ENCODE data around the gene COPS7A. TPM values are rescaled to one million over a fixed set of nuclear protein-coding genes. Genes with fewer than 3 reads are reported as not detected.

Gene COPS7A, protein sequence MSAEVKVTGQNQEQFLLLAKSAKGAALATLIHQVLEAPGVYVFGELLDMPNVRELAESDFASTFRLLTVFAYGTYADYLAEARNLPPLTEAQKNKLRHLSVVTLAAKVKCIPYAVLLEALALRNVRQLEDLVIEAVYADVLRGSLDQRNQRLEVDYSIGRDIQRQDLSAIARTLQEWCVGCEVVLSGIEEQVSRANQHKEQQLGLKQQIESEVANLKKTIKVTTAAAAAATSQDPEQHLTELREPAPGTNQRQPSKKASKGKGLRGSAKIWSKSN
- total RNA-seq (2014; rRNA removed; shearing (Covaris generic)), result 47.0 and 47.6 TPM in 2 replicates

DNA sequence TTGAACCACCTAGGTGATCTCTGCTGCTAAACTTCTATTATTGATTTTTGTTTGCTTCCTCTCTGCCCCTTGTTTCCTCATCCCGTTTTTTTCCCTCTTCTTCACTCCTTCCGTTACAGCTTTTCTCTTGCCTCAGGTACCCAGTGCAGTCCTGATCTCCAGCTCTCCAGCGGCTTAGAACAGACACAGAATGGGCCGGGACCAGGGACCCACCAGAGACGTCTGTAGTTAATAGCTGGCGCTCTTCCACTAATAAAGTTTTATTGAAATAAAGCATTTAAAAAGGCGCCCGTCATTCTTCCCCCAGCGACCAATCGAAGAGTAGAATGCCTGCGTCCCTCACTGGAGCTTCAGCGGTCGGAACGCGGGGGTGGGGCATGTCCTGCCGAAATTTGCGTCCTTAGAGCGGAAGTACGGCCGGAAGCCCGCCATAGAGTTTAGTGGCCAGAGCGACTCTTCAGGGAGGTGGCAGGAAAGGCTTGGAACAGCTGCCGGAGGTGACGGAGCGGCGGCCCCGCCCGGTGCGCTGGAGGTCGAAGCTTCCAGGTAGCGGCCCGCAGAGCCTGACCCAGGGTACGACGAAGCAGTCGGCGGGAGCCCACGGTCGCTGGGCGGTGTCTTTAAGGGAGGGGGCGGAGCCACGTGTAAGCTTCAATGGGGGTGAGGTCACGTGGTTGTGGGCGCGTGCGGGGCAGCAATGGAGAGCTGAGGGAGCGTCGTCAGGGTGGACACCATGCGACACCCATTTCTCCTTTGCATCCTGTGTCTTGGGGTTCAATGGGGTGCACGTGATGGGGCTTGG is at the start of gene COPS7A:
TSS of gene COPS7A (plus strand) at position 440 of the 802 bp plus-strand sequence. CDS start 611 bp downstream, outside the sequence.
- peak; percentile 100 for DNase-seq (ENCODE audit: low spot score)

DNA sequence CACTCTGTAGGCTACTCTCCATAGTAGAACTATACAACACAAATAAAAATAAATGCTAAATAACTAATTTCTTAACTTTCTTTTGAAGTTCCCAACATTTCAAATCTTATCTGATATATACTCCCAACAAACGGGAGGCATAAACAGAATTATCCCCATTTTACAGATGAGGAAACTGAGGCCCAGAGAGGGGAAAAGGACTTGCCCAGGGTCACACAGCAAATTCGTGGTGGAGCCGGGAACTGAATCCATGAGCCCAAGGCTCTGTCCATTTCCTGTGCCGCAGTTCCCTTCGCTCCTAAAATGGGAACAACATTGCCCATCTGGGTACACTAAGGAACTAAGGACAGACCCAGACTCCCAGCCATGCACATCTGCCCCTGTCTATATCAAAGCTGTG is 46.9 kb upstream of the COPS7A start:
- in situ Hi-C loops (cut with HindIII; ENCODE audit: low sequenced_read_pairs), result no loop called here
- DNase-seq (ENCODE audit: low spot score), result no peak

More for the DNA sequence above, at the start of gene COPS7A:
- in situ Hi-C loops (cut with HindIII; ENCODE audit: low sequenced_read_pairs), result no loop called here

DNA sequence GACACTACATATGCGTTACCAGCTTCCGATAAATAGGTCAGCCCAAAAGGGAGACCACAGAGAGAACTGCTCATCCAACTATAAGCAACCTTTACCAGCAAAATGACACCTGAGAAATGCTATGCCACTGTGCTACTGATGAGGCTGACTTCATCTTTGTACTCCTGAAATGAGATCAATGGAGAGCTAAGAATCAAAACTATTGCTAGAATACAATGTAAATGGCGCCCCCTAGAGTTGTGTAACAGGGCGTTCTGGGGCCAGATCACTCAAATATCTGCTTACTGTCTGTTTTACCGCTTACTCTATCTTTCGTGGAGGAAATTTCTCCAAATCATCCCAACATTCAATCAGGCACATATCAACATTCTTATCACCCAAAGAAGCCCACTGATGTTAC is 39.2 kb upstream of the COPS7A start:
- in situ Hi-C loops (cut with HindIII; ENCODE audit: low sequenced_read_pairs), result no loop called here
- DNase-seq (ENCODE audit: low spot score), result peak; percentile 73

DNA sequence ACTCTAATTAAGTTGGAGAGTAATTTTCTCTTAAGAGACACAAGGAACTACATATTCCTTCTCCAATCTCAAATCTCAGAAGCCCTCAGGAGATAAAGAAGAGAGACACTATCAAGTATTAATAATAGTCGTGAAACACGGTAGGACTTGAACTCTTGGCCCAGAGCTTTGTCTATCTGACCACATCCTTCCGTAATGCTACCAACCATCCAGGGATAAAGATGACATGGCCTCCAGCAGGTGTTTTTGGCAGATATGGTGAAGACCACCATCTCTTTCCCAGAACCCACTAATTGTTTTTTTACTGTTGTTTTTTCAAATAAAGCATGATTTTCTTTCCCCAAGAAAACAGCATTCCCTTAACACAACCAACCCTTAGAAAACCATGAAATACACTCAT is 38.0 kb upstream of the COPS7A start:
- in situ Hi-C loops (cut with HindIII; ENCODE audit: low sequenced_read_pairs), result no loop called here
- no peak for DNase-seq (ENCODE audit: low spot score)

DNA sequence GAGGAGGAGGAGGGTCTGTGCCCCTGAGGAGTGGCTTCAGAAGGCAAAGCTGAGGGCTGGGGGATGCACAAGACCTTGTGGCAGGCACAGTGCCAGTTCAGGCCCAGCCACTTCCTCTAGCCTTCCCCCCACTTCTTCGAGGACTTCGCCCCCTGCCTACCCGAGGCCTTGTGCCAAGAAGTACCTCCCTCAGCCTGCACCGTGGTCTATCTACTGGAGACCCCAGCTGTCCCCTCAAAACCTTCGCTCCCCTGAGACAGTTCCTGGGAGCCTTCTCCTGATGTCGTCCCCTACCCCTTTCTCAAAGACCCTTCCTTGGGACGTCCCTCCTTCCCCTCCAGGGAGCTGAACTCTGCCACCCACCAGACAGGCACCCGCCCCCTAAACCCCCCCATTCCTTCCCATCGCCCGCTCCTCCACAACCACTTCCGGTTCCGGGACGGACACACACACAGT is 35.3 kb upstream of the COPS7A start:
- DNase-seq (ENCODE audit: low spot score), result peak; percentile 86
- in situ Hi-C loops (cut with HindIII; ENCODE audit: low sequenced_read_pairs), result no loop called here

DNA sequence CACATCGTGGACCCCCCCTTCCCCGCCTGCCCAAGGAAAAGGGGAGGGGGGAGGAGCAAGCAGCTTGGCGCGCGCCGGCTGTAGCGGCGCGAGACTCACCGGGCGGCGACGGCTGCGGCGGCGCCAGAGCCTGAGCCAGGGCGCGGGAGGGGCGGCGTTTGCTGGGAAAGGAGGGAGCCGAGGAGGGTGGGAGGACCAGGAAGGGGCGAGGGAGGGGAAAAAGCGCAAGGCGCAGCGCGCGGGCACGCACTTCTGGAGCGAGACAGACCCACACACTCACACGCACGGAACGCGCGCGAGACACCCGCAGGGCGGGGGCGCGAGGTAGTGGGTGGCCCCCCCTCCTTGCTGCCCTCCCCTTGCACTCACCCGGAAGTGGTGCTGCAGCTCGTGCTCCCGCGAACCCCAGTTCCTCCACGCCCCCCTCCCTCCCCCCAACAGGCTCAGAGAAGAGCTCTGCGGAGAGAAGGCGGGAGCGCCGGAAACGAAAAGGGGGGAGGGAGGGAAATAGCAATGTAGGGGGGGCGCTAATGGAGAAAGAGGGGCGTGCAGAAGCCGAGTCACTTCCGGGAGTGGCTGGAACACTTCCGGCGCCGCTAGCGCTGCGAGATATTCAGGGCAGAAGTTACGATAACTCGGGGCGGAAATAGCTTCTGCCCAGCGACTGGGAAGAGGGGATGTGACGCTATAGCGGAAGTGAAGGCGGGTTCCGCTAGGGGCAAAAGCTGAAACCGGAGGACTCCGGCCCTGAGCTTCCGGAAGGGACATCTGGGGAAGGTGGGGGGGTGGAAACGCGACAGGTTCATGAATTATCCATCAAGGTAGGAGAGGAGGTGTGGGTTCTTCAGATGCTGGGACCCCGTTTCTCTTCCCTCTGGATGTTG is 34.6 kb upstream of the COPS7A start, which contains the start of gene ZNF384:
TSS of gene ZNF384 (minus strand) at position 377 of the 884 bp plus-strand sequence. CDS start 9,855 bp downstream, outside the sequence.
- peak; percentile 100 for DNase-seq (ENCODE audit: low spot score)
- in situ Hi-C loops (cut with HindIII; ENCODE audit: low sequenced_read_pairs), result no loop called here

DNA sequence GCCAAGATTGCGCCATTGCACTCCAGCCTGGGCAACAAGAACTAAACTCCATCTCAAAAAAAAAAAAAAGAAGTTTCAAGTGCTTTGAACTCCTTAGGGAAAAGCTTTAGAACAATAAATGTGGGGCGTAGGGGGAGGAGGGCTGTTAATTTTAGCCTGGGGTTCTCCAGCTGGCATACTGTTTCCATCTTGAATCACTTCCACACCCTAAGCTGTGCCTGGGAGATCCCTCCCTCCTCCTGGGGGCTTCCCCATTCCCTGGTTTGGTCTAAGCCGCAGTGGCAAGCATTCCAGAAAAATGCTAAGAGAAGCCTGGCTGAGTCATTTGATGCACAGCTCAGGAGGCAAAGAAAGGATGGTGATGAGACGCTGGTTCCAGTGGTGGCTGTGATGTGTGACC is 32.4 kb upstream of the COPS7A start:
- in situ Hi-C loops (cut with HindIII; ENCODE audit: low sequenced_read_pairs), result no loop called here
- DNase-seq (ENCODE audit: low spot score), result no peak

DNA sequence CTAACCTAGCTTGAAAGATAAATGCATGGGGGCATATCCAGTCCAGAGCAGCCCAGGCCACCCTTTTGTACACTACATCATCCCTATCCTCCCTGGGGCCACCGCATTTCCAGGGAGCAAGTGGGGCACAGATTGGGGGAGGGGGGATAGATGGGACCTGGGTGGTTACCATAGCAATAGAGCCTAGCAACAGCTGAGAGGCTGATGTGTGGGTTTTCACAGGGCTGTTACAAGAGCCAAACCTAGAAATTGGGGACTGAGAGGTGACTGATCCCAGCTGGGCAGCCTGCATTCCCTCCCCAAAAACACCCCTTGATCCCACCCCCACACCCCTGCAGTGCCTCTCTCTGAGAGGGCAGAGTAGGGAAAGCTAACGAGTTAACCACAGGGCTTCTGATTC is 31.0 kb upstream of the COPS7A start:
- in situ Hi-C loops (cut with HindIII; ENCODE audit: low sequenced_read_pairs), result no loop called here
- DNase-seq (ENCODE audit: low spot score), result no peak

DNA sequence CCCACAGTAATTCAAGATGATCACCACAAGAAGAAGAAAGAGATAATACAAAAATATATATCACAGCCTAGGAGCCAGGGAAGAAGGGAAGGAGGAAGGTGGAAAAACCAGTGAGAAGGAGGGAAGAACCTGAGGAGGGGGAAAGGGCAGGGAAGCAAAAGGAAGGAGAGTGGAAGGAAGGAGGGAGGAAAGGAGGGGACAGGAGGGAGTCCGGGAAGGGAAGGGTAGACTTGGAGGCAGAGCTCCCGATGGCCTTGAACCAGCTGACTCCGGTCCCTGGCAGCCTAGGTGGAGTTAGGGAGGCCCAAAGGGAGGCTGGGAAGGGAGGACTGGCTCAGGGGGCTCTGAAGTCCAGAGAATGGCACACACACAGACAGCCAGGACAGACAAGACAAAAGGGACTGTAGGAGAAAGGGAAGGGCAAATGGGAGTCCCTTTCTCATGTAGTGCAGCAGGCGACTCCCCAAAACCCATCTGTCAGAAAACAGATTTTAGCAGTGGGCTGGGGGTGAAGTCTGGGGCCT is 30.0 kb upstream of the COPS7A start:
- in situ Hi-C loops (cut with HindIII; ENCODE audit: low sequenced_read_pairs), result no loop called here
- no peak for DNase-seq (ENCODE audit: low spot score)

DNA sequence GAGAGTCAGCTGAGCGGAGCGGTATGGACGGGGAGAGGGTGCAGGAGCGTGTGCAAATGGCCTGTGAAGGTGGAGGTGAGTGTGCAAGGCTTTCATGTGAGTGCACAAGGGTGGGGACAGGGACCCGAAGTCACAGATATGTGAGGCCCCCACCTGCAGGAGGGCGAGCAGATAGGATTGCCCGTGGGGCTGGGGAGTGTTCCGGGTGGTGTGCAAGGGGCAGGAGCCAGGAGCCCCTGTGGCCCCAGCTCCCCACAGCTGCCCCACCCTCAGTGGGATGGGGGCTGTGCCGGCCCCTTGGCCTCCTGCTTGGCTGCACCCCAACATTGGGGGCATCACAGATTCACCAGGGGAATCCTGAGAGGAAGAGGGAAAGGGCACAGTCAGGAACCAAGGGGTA is 29.1 kb upstream of the COPS7A start:
- in situ Hi-C loops (cut with HindIII; ENCODE audit: low sequenced_read_pairs), result no loop called here
- no peak for DNase-seq (ENCODE audit: low spot score)

DNA sequence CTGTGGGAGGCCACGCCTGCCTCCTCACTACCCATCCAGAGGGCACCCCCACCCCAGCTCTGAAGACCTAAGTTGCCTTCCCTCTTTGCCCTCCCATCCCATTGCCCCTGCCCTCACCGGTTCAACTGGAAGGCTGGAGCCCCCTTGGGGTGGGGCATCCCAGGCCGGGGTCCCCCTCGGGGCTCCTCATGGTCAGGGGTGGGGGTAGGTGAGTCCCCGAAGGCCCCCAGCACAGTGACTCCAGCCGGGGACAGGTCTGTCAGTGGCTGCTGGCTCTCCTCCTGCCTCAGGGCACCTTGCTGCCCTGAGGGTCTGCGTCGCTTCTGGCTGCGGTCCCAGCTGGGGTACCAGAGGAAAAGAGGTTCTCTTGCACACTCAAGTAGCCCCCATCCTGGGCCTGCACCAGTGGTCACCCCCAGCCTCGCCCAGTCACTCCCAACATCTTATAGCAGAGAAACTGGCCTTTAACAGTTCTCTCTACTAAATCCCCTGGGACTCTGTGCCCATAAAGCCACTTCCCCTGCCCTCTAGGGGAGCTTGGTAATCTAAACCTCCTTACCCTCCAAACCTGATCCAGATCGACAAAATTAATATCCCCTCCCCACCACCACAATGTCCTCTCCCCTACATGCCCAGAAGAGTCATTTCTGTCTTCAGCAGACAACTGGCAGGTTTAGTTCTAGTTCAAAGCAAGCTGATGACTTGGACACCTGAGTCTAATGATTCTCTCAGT is 28.4 kb upstream of the COPS7A start:
- DNase-seq (ENCODE audit: low spot score), result no peak
- in situ Hi-C loops (cut with HindIII; ENCODE audit: low sequenced_read_pairs), result no loop called here

DNA sequence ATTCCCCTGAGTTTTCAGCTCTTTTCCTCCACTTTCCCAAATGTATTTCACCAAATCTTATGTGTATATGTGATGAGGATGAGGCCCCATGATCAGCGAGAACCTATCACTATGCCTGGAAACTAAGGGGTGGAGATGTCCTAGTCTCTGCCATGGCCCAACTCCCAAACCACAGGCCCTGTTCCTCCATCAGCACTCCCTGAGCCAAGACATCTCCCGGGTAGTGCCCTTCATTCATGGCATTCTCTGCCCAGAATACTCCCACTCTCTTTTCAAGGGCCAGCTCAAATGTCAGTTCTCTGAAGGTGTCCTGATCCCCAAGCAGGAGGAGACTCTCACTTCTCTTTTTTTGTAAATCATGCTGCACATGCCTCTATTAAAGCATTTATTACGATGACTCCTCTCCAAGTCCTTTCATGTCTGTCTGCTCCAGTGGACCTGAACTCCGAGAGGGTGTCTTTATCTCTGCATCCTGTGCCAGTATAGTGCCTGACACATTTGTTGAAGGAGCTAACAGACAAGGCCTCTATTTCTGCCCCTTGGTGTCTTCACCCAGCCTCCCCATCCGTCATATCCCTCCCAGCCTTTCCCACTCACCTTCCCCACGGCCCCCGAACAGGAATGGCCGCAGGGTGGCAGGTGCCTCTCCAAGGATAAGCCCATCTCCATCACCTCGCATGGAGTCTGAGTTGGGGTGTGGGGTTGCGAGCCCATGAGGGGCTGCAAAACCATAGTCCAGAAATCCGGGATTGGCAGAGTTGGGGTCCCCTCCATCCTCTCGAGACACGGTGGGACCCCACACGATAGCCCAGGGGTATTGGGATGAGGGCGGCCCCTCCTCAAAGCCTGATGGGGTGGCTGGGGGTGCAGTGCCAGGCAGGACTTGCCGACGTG is 26.9 kb upstream of the COPS7A start:
- in situ Hi-C loops (cut with HindIII; ENCODE audit: low sequenced_read_pairs), result no loop called here
- DNase-seq (ENCODE audit: low spot score), result no peak

DNA sequence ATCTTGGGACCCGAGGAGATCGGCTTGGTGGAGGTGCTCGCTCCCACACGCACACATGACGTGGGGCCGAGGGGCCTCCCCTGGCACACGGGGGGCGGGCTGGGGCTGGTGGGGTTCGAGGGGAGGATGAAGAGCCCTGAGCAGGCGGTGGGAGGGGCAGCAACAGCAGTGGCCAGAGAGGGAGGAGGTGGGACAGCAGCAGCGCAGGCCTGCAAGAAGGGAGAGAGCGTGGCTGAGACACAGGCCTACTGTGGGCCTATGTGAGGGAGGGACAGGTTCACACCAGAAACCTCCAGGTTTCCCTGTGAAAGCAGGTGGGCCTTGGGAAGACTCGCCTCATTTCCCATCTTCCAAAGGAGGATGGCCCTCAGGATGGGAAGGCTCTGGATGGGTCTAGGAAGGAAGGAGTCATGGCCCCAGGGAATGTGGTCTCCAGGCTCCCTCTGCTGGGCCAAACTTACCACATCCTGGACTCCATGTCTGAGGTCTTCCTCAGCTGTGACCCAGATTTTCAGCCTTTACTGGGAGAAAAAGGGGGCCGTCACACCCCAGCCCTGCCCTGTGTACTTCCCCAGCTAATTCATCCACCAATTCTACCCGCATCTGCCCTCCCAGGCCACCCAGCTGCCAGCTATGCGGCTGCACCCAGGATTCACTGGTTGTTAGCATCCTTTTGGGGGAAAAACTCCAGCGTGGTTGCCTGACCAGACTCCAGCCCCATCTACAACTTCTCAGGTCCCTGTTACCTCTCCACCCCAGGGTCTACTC is 26.1 kb upstream of the COPS7A start:
- in situ Hi-C loops (cut with HindIII; ENCODE audit: low sequenced_read_pairs), result no loop called here
- DNase-seq (ENCODE audit: low spot score), result peak; percentile 66

DNA sequence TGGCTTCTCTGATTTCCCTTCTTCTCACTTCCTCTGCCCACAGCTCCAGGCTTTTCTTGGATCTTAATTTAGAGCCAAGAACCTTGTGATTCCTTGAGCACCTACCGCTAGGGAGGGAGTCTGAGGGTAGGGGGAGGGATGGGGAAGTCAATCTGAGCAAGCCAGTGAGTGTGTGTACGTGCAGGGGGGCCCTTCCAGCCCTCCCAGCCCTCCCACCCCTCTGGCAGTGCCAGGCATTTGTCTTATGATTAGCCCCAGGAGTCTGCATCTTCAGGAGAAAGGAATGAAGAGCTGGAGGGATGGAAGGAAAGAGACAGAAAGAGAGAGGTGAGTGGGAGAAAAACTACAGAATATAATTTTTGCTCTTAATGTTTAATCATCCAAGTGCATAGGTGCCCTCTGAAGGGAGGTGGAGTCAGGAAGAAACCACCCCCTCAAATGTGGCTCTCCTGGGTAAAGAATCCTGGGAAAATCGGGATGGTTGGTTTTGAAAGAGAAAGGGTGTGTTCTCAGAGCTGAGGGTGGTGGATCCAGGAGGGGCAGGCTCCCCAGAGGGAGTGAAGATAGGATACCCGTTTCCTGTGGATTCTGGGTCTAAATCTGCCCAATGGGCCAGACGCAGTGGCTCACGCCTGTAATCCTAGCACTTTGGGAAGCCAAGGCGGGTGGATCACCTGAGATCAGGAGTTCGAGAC is 25.3 kb upstream of the COPS7A start:
- DNase-seq (ENCODE audit: low spot score), result no peak
- in situ Hi-C loops (cut with HindIII; ENCODE audit: low sequenced_read_pairs), result no loop called here

DNA sequence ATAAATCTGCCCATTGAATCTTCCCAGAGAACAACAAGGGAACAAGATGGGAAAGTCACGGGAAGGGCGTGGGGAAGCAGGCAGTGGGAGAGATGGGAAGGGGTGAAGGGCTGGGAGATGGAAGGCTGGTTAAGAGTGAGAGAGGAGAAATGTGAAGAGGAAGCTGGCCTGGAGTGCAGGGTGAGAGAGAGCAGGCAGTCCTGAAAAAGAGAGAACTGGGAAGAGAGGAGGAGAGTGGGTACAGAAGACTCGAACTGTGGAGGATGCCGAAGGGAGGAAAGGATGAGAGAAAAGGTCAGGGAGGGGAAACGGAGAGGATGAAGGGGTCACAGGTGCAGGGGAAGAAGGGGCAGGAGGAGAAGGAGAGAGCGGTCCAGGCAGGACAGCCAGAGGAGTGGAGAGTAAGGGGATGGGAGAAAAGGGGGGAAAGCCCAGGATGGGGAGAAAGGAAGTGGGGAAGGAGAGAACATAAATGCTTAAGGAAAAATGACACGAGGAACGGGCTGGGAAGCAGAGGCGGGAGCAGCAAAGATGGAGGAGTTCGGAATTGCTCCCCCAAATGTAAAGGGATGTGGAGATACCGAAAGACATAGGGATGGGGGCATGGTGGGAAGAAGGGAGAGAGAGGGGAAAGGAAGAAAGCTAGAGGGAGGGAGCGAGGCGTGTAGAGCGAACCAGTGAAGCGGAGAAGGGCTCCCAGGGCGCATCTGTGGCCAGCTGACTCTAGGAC is 24.4 kb upstream of the COPS7A start:
- in situ Hi-C loops (cut with HindIII; ENCODE audit: low sequenced_read_pairs), result no loop called here
- DNase-seq (ENCODE audit: low spot score), result peak; percentile 26
